Activated CD4-positive, alpha-beta T cell treated with anti-CD3 and anti-CD28 coated beads for 1 hour (primary cell): Measurements from ENCODE around the gene HDAC4.
"Not testable (repeated sequence)": the region's sequence is repeated elsewhere in the genome, so short reads cannot be mapped to it uniquely, and the experiment has no call there.

ENCODE experiments used
- DNase-seq: peaks from one replicate; pipeline ENCODE4 v3.0.0-alpha.2; 2020

HDAC4 gene

GRCh38 chr2:239069362-239070333, 331.2 kb downstream of the HDAC4 start:
- not testable (repeated sequence) for DNase-seq

- no peak for DNase-seq
Measured at GRCh38 chr2:239068411-239068810, 332.4 kb downstream of the HDAC4 start.

- DNase-seq = no peak
Measured at GRCh38 chr2:239067196-239067865, 333.5 kb downstream of the HDAC4 start.

GRCh38 chr2:239066597-239066996, 334.2 kb downstream of the HDAC4 start:
- DNase-seq = no peak

- DNase-seq = no peak
Measured at GRCh38 chr2:239065962-239066361, 334.9 kb downstream of the HDAC4 start.

- no peak for DNase-seq
Measured at GRCh38 chr2:239065537-239065936, 335.3 kb downstream of the HDAC4 start.

GRCh38 chr2:239064891-239065290, 335.9 kb downstream of the HDAC4 start:
- DNase-seq = no peak

- no peak for DNase-seq
Measured at GRCh38 chr2:239064253-239064652, 336.6 kb downstream of the HDAC4 start.

GRCh38 chr2:239062743-239063142, 338.1 kb downstream of the HDAC4 start:
- no peak for DNase-seq

- no peak for DNase-seq
Measured at GRCh38 chr2:239061824-239062570, 338.8 kb downstream of the HDAC4 start.

GRCh38 chr2:239061121-239061666, 339.6 kb downstream of the HDAC4 start:
- no peak for DNase-seq

GRCh38 chr2:239060676-239061075, 340.1 kb downstream of the HDAC4 start:
- no peak for DNase-seq

- DNase-seq = no peak
Measured at GRCh38 chr2:239059854-239060253, 341.0 kb downstream of the HDAC4 start.

- DNase-seq = no peak
Measured at GRCh38 chr2:239058766-239059165, 342.1 kb downstream of the HDAC4 start.

- no peak for DNase-seq
Measured at GRCh38 chr2:239057533-239057932, 343.3 kb downstream of the HDAC4 start.

- no peak for DNase-seq
Measured at GRCh38 chr2:239056611-239057010, 344.2 kb downstream of the HDAC4 start.

- DNase-seq = no peak
Measured at GRCh38 chr2:239055756-239056493, 344.9 kb downstream of the HDAC4 start.

- DNase-seq = no peak
Measured at GRCh38 chr2:239054921-239055320, 345.9 kb downstream of the HDAC4 start.

GRCh38 chr2:239053801-239054503, 346.9 kb downstream of the HDAC4 start:
- DNase-seq = no peak

GRCh38 chr2:239052798-239053665, 347.8 kb downstream of the HDAC4 start:
- no peak for DNase-seq
